Fibroblast of lung (primary cell): Measurements from ENCODE around the gene C3AR1. TPM values are rescaled to one million over a fixed set of nuclear protein-coding genes. Genes with fewer than 3 reads are reported as not detected.

Source experiments
- DNase-seq, 2 donors: peaks; one replicate each; pipeline versions ENCODE4 v3.0.0 to v3.0.0-alpha.2; 2010; ENCODE audit warnings: low read depth in 2 of 2
- H2AFZ ChIP-seq: 2 replicates; pipeline ENCODE4 v1.5.1; 2012; ENCODE audit warnings: low read length, control low read depth, inconsistent platforms
- H3K27ac ChIP-seq: 2 replicates; pipeline ENCODE4 v1.5.1; 2011; ENCODE audit warnings: low read length, control low read depth; ENCODE audit not compliant: insufficient read depth
- H3K27me3 ChIP-seq: 2 replicates; pipeline ENCODE4 v1.5.1; 2011; ENCODE audit warnings: mild to moderate bottlenecking, low read length; ENCODE audit not compliant: control insufficient read depth, insufficient read depth
- H3K36me3 ChIP-seq: 2 replicates; pipeline ENCODE4 v1.5.1; 2011; ENCODE audit warnings: low read length; ENCODE audit not compliant: control insufficient read depth, insufficient read depth
- H3K4me1 ChIP-seq: 2 replicates; pipeline ENCODE4 v1.5.1; 2011; ENCODE audit warnings: low read length; ENCODE audit not compliant: control insufficient read depth, insufficient read depth; ENCODE audit errors: extremely low read depth
- H3K4me2 ChIP-seq: 2 replicates; pipeline ENCODE4 v1.5.1; 2011; ENCODE audit warnings: low read length, control low read depth; ENCODE audit not compliant: insufficient read depth; ENCODE audit errors: extremely low read depth
- H3K4me3 ChIP-seq, 4 experiments: fragments of 200-600 bp in 1 of 4; sonication (generic) in 1 of 4; replicated peaks in 1 of 4; 2 replicates each; pipeline ENCODE4 v1.5.1; 2011 to 2016; ENCODE audit warnings: low read length in 4 of 4, low read depth in 3 of 4, mild to moderate bottlenecking in 3 of 4, control low read depth in 2 of 4, inconsistent platforms in 1 of 4, mixed read lengths in 1 of 4; ENCODE audit not compliant: insufficient read depth in 1 of 4; ENCODE audit errors: control extremely low read depth in 1 of 4
- H3K79me2 ChIP-seq: 2 replicates; pipeline ENCODE4 v1.5.1; 2012; ENCODE audit warnings: mild to moderate bottlenecking, low read length, inconsistent platforms; ENCODE audit not compliant: control insufficient read depth, insufficient read depth
- H3K9ac ChIP-seq: 2 replicates; pipeline ENCODE4 v1.5.1; 2011; ENCODE audit warnings: mild to moderate bottlenecking, low read length, control low read depth; ENCODE audit not compliant: insufficient read depth
- H3K9me3 ChIP-seq: 2 replicates; pipeline ENCODE4 v1.5.1; 2012; ENCODE audit warnings: low read depth, low read length; ENCODE audit not compliant: control insufficient read depth, insufficient read depth
- H4K20me1 ChIP-seq: 2 replicates; pipeline ENCODE4 v1.5.1; 2011; ENCODE audit warnings: low read length; ENCODE audit not compliant: control insufficient read depth, insufficient read depth; ENCODE audit errors: extremely low read depth
- EZH2 ChIP-seq: IDR thresholded peaks from 2 replicates; pipeline ENCODE4 v1.5.1; 2012; ENCODE audit warnings: low read length, control low read depth, mild to moderate bottlenecking; ENCODE audit errors: missing control alignments
- polyA plus RNA-seq, 2 donors: library from polyadenylated mRNA; depleted of rRNA in 1 of 2; stranded (reverse) in 1 of 2; unstranded in 1 of 2; fragments of >200 nt; gene quantifications; 2 replicates each; pipeline ENCODE4 v1.2.1, GENCODE V29; 2011 to 2012; ENCODE audit warnings: missing spikeins in 1 of 2
- total RNA-seq: library from RNA; depleted of rRNA; stranded (reverse); fragments of >200 nt; gene quantifications from 2 replicates; pipeline ENCODE4 v1.2.1, GENCODE V29; 2014
- TF ChIP-seq, protein P1 (sequence below), 2 donors: IDR thresholded peaks in 1 of 2; conservative IDR thresholded peaks in 1 of 2; 1 replicate in 1 of 2; 2 replicates in 1 of 2; pipeline ENCODE4 v1.5.1; 2011 to 2012; ENCODE audit warnings: low read length in 2 of 2, control low read depth in 1 of 2, inconsistent platforms in 1 of 2, low read depth in 1 of 2, mild to moderate bottlenecking in 1 of 2

Gene C3AR1
- total and polyA plus RNA-seq, 2 donors (not counting 1 experiment from before 2014, with no cell fraction given), result 0.17 to 0.37 TPM

GRCh38 chr12:8078916-8079315 lies 12.8 kb upstream of the C3AR1 start:
- H3K36me3 ChIP-seq, result no peaks in the 10 kb centered on the region
- DNase-seq, result no peak
- H3K79me2 ChIP-seq, result peaks cover 18% of the 10 kb centered on the region
- H3K27ac ChIP-seq, result no peak overlapping the region
- H2AFZ ChIP-seq, result no peak overlapping the region
- no peaks in the 10 kb centered on the region for H3K27me3 ChIP-seq
- H3K4me1 ChIP-seq, result no peaks in the 10 kb centered on the region
- no peak overlapping the region for H3K9ac ChIP-seq
- no peak overlapping the region for H3K4me2 ChIP-seq
- TF ChIP-seq EZH2, result no peak
- TF ChIP-seq, protein P1, sequence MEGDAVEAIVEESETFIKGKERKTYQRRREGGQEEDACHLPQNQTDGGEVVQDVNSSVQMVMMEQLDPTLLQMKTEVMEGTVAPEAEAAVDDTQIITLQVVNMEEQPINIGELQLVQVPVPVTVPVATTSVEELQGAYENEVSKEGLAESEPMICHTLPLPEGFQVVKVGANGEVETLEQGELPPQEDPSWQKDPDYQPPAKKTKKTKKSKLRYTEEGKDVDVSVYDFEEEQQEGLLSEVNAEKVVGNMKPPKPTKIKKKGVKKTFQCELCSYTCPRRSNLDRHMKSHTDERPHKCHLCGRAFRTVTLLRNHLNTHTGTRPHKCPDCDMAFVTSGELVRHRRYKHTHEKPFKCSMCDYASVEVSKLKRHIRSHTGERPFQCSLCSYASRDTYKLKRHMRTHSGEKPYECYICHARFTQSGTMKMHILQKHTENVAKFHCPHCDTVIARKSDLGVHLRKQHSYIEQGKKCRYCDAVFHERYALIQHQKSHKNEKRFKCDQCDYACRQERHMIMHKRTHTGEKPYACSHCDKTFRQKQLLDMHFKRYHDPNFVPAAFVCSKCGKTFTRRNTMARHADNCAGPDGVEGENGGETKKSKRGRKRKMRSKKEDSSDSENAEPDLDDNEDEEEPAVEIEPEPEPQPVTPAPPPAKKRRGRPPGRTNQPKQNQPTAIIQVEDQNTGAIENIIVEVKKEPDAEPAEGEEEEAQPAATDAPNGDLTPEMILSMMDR (conservative IDR thresholded peaks at IDR 0.05 in 1 of 2, IDR thresholded peaks at IDR 0.05 in 1 of 2; ENCODE audit: low read depth in 1 of 2, low read length in 2 of 2), result no peak
- no peak overlapping the region for H3K4me3 ChIP-seq
- no peaks in the 10 kb centered on the region for H3K9me3 ChIP-seq
- no peaks in the 10 kb centered on the region for H4K20me1 ChIP-seq

DNA sequence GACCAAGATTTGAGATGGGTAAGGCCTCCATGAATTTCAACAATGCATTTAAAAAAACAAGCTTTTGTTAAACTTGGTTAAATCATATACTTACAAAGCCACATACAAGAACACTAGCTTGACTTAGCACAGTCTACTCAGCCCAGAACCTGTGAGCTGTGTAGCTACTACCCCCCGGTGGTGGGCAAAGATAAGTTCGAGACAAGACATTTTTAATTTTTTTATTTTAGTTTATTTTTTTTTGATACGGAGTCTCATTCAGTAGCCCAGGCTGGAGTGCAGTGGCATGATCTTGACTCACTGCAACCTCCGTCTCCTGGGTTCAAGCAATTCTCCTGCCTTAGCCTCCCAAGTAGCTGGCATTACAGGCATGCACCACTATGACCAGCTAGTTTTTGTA lies 12.2 kb upstream of the C3AR1 start:
- H3K27me3 ChIP-seq, result no peaks in the 10 kb centered on the region
- no peaks in the 10 kb centered on the region for H3K4me1 ChIP-seq
- no peaks in the 10 kb centered on the region for H4K20me1 ChIP-seq
- no peak for TF ChIP-seq EZH2
- TF ChIP-seq, protein P1 (conservative IDR thresholded peaks at IDR 0.05 in 1 of 2, IDR thresholded peaks at IDR 0.05 in 1 of 2; ENCODE audit: low read depth in 1 of 2, low read length in 2 of 2), result peak; percentile 61 to 63
- no peak overlapping the region for H3K4me2 ChIP-seq
- no peak overlapping the region for H3K27ac ChIP-seq
- peaks cover 13% of the 10 kb centered on the region for H3K79me2 ChIP-seq
- no peak overlapping the region for H2AFZ ChIP-seq
- no peak overlapping the region for H3K9ac ChIP-seq
- no peaks in the 10 kb centered on the region for H3K9me3 ChIP-seq
- peak; percentile 73 to 87 for DNase-seq
- no peak overlapping the region for H3K4me3 ChIP-seq
- no peaks in the 10 kb centered on the region for H3K36me3 ChIP-seq

- Histone ChIP-seq H3K4me1 (no peaks in the 10 kb centered on the region), H3K4me3 (no peak overlapping the region), H2AFZ (no peak overlapping the region), H3K9ac (no peak overlapping the region), H4K20me1 (no peaks in the 10 kb centered on the region), H3K27me3 (no peaks in the 10 kb centered on the region), H3K9me3 (no peaks in the 10 kb centered on the region), H3K4me2 (peak overlapping the region; percentile 7), H3K36me3 (no peaks in the 10 kb centered on the region), H3K79me2 (peaks cover under 1% of the 10 kb centered on the region), H3K27ac (no peak overlapping the region)
- no peak for TF ChIP-seq EZH2
- TF ChIP-seq, protein P1 (conservative IDR thresholded peaks at IDR 0.05 in 1 of 2, IDR thresholded peaks at IDR 0.05 in 1 of 2; ENCODE audit: low read depth in 1 of 2, low read length in 2 of 2), result no peak
- peak; percentile 39 to 47 for DNase-seq
Observed at GRCh38 chr12:8077207-8077606, 11.0 kb upstream of the C3AR1 start.
